K562 (cell line): ENCODE results near the gene TTC9B. TPM values are rescaled to one million over a fixed set of nuclear protein-coding genes. Genes with fewer than 3 reads are reported as not detected.

Experiments
- EZH2 ChIP-seq: IDR thresholded peaks from 2 replicates; pipeline ENCODE4 v1.6.1; 2012; ENCODE audit warnings: low read depth, mild to moderate bottlenecking, inconsistent platforms, low read length, borderline replicate concordance
- MAZ ChIP-seq, 2 experiments: fragments of 450-650 bp in 1 of 2; sonication (generic) in 1 of 2; formaldehyde crosslinking; IDR thresholded peaks in 1 of 2; conservative IDR thresholded peaks in 1 of 2; 2 replicates each; pipeline versions ENCODE4 v1.4.0 to v1.5.0; 2020; ENCODE audit warnings: mild to moderate bottlenecking in 1 of 2, missing genetic modification reagents in 1 of 2
- MTA3 ChIP-seq: fragments of 450-650 bp; formaldehyde crosslinking; IDR thresholded peaks from 2 replicates; pipeline ENCODE4 v1.6.1; 2017; ENCODE audit warnings: mild to moderate bottlenecking, borderline replicate concordance
- SRSF3 ChIP-seq: fragments of 200-400 bp; formaldehyde crosslinking; IDR thresholded peaks from 2 replicates; pipeline ENCODE4 v1.6.1; 2016; ENCODE audit warnings: mild to moderate bottlenecking, low read length, moderate library complexity; ENCODE audit not compliant: insufficient read depth
- polyA plus RNA-seq, 8 experiments: library from polyadenylated mRNA; depleted of rRNA in 4 of 8; stranded (reverse) in 5 of 8; unstranded in 3 of 8; fragments of >200 nt; fragmentation: Nextera tagmentation in 2 of 8; fragmentation: Illumina TruSeq in 1 of 8; extraction: Ambion mirVana in 2 of 8; extraction: Trizol in 1 of 8; gene quantifications; 2 replicates each; pipeline versions ENCODE4 v1.2.1 to v1.2.3, GENCODE V29; 2011 to 2014; ENCODE audit warnings: inconsistent platforms in 1 of 8, missing spikeins in 1 of 8
- total RNA-seq, 7 experiments: library from RNA; depleted of rRNA in 6 of 7; stranded (reverse); fragments of >200 nt in 6 of 7; fragmentation: Illumina TruSeq in 2 of 7; extraction: Trizol in 2 of 7; gene quantifications; 2 replicates each; pipeline versions ENCODE4 v1.2.1 to v1.2.3, GENCODE V29; 2011 to 2021; ENCODE audit warnings: low replicate concordance in 1 of 7
- TF ChIP-seq, protein P1 (sequence below): fragments of 200-600 bp; sonication (generic); IDR thresholded peaks from one replicate; pipeline ENCODE4 v1.6.1; 2012; ENCODE audit warnings: mild to moderate bottlenecking, low read depth, low read length, inconsistent platforms
- TF ChIP-seq, protein P2 (sequence below): sonication (generic); formaldehyde crosslinking; IDR thresholded peaks from 2 replicates; pipeline ENCODE4 v1.8.1; 2023; ENCODE audit warnings: mild to moderate bottlenecking, missing genetic modification reagents

The TTC9B gene
- total and polyA plus RNA-seq, 9 of the 15 experiments (the other 6 are each of a cell fraction or from before 2014, with no cell fraction given), result 0.06 to 0.14 TPM; not detected in 7

DNA sequence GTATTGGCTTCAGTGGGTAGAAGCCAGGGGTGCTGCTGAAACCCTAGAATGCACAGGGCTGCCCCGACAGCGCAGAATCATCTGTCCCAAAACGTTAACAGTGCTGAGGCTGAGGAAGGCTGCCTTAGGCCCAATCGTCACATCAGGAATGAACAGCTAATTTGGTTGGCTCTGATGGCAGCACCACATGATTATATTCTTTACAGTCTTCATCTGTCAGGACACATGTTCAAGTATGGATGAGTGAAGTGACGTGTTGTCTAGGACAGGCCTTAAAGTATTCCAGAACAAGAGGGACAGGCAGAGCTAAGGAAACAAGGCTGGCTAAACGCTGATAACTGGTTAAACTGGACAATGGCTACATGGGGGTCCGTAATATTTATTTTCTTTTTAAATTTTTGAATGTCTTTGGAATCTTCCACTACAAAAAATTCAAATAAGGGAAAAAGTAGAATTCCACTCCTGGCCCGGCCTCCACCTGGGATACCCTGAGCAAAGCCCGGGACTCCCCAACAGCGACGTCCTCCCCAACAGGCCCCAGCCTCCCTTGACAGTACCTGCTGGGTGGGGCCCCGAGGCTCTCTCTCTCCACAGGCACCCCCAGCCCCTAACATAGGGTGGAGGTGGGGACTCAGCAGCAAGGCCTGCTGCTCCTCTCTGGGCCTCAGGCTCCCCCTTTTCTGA, 23.1 kb upstream of the TTC9B start (continued):
- TF ChIP-seq, protein P1, sequence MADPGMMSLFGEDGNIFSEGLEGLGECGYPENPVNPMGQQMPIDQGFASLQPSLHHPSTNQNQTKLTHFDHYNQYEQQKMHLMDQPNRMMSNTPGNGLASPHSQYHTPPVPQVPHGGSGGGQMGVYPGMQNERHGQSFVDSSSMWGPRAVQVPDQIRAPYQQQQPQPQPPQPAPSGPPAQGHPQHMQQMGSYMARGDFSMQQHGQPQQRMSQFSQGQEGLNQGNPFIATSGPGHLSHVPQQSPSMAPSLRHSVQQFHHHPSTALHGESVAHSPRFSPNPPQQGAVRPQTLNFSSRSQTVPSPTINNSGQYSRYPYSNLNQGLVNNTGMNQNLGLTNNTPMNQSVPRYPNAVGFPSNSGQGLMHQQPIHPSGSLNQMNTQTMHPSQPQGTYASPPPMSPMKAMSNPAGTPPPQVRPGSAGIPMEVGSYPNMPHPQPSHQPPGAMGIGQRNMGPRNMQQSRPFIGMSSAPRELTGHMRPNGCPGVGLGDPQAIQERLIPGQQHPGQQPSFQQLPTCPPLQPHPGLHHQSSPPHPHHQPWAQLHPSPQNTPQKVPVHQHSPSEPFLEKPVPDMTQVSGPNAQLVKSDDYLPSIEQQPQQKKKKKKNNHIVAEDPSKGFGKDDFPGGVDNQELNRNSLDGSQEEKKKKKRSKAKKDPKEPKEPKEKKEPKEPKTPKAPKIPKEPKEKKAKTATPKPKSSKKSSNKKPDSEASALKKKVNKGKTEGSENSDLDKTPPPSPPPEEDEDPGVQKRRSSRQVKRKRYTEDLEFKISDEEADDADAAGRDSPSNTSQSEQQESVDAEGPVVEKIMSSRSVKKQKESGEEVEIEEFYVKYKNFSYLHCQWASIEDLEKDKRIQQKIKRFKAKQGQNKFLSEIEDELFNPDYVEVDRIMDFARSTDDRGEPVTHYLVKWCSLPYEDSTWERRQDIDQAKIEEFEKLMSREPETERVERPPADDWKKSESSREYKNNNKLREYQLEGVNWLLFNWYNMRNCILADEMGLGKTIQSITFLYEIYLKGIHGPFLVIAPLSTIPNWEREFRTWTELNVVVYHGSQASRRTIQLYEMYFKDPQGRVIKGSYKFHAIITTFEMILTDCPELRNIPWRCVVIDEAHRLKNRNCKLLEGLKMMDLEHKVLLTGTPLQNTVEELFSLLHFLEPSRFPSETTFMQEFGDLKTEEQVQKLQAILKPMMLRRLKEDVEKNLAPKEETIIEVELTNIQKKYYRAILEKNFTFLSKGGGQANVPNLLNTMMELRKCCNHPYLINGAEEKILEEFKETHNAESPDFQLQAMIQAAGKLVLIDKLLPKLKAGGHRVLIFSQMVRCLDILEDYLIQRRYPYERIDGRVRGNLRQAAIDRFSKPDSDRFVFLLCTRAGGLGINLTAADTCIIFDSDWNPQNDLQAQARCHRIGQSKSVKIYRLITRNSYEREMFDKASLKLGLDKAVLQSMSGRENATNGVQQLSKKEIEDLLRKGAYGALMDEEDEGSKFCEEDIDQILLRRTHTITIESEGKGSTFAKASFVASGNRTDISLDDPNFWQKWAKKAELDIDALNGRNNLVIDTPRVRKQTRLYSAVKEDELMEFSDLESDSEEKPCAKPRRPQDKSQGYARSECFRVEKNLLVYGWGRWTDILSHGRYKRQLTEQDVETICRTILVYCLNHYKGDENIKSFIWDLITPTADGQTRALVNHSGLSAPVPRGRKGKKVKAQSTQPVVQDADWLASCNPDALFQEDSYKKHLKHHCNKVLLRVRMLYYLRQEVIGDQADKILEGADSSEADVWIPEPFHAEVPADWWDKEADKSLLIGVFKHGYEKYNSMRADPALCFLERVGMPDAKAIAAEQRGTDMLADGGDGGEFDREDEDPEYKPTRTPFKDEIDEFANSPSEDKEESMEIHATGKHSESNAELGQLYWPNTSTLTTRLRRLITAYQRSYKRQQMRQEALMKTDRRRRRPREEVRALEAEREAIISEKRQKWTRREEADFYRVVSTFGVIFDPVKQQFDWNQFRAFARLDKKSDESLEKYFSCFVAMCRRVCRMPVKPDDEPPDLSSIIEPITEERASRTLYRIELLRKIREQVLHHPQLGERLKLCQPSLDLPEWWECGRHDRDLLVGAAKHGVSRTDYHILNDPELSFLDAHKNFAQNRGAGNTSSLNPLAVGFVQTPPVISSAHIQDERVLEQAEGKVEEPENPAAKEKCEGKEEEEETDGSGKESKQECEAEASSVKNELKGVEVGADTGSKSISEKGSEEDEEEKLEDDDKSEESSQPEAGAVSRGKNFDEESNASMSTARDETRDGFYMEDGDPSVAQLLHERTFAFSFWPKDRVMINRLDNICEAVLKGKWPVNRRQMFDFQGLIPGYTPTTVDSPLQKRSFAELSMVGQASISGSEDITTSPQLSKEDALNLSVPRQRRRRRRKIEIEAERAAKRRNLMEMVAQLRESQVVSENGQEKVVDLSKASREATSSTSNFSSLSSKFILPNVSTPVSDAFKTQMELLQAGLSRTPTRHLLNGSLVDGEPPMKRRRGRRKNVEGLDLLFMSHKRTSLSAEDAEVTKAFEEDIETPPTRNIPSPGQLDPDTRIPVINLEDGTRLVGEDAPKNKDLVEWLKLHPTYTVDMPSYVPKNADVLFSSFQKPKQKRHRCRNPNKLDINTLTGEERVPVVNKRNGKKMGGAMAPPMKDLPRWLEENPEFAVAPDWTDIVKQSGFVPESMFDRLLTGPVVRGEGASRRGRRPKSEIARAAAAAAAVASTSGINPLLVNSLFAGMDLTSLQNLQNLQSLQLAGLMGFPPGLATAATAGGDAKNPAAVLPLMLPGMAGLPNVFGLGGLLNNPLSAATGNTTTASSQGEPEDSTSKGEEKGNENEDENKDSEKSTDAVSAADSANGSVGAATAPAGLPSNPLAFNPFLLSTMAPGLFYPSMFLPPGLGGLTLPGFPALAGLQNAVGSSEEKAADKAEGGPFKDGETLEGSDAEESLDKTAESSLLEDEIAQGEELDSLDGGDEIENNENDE, result no peak
- TF ChIP-seq EZH2, result no peak
- TF ChIP-seq, protein P2, sequence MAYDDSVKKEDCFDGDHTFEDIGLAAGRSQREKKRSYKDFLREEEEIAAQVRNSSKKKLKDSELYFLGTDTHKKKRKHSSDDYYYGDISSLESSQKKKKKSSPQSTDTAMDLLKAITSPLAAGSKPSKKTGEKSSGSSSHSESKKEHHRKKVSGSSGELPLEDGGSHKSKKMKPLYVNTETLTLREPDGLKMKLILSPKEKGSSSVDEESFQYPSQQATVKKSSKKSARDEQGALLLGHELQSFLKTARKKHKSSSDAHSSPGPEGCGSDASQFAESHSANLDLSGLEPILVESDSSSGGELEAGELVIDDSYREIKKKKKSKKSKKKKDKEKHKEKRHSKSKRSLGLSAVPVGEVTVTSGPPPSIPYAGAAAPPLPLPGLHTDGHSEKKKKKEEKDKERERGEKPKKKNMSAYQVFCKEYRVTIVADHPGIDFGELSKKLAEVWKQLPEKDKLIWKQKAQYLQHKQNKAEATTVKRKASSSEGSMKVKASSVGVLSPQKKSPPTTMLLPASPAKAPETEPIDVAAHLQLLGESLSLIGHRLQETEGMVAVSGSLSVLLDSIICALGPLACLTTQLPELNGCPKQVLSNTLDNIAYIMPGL (CRISPR knock-in tag), result no peak
- no peak for TF ChIP-seq MTA3
- no peak for TF ChIP-seq MAZ (CRISPR knock-in tag; conservative IDR thresholded peaks at IDR 0.05 in 1 of 2, IDR thresholded peaks at IDR 0.05 in 1 of 2)
- TF ChIP-seq SRSF3, result no peak
